GM12873 (cell line): ENCODE measurements around the gene SSPN.

ENCODE experiments used
- CTCF ChIP-seq: IDR thresholded peaks from 2 replicates; pipeline ENCODE4 v1.5.1; 2012; ENCODE audit warnings: low read depth, mild to moderate bottlenecking, moderate library complexity, low read length, control low read depth; ENCODE audit not compliant: insufficient read depth; ENCODE audit errors: missing control alignments

SSPN gene

GRCh38 chr12:26227361-26227745 lies 32.0 kb downstream of the SSPN start:
- no peak for TF ChIP-seq CTCF

GRCh38 chr12:26229910-26230309 lies 34.5 kb downstream of the SSPN start:
- TF ChIP-seq CTCF = no peak

GRCh38 chr12:26231470-26231869 lies 36.1 kb downstream of the SSPN start:
- no peak for TF ChIP-seq CTCF

- TF ChIP-seq CTCF = no peak
Observed at GRCh38 chr12:26231921-26232320, 36.5 kb downstream of the SSPN start.

- TF ChIP-seq CTCF = no peak
Observed at GRCh38 chr12:26233631-26234030, 38.3 kb downstream of the SSPN start.

- no peak for TF ChIP-seq CTCF
Observed at GRCh38 chr12:26238341-26239121, 43.2 kb downstream of the SSPN start.

GRCh38 chr12:26239122-26239851 lies 43.9 kb downstream of the SSPN start:
- TF ChIP-seq CTCF = no peak
